ENCODE data around the gene PIK3R2. TPM values are rescaled to one million over a fixed set of nuclear protein-coding genes. Genes with fewer than 3 reads are reported as not detected.
A peak's percentile ranks its signal among the peaks of the same experiment; 100 is the strongest.

The PIK3R2 gene
- total RNA-seq, 2 donors from 2014 or later: 18.9 to 21.8 TPM

GRCh38 chr19:18122860-18123795 lies 29.8 kb upstream of the PIK3R2 start:
- Histone ChIP-seq H3K27ac (peak overlapping the region in 1 of 4 donors; percentile 33), H3K9me3 (no peaks in the 10 kb centered on the region), H3K4me1 (peaks cover 17% of the 10 kb centered on the region), H3K36me3 (replicated peaks in 1 of 2; ENCODE audit: insufficient read depth in 1 of 2, low read depth in 2 of 2) (peaks cover 0 to 24% of the 10 kb centered on the region in 2 donors), H3K4me3 (no peak overlapping the region), H3K27me3 (no peaks in the 10 kb centered on the region)
- DNase-seq (peak in 1 of 4 donors; percentile 18), ATAC-seq (no peak)
- 77 to 91% methylated on average over 20 to 27 of the region's 27 CpGs for WGBS, 2 donors
- TF ChIP-seq POLR2A (IDR thresholded peaks at IDR 0.05) (no peak), CTCF (IDR thresholded peaks at IDR 0.05) (no peak)
- intact Hi-C loops (cut with DNase I): no loop called here

- intact Hi-C loops (cut with DNase I): no loop called here
- H3K36me3 ChIP-seq (replicated peaks in 1 of 2; ENCODE audit: insufficient read depth in 1 of 2, low read depth in 2 of 2): peaks cover 0 to 30% of the 10 kb centered on the region in 2 donors
Observed at GRCh38 chr19:18123819-18124218, 29.1 kb upstream of the PIK3R2 start.

GRCh38 chr19:18126097-18126496 lies 26.9 kb upstream of the PIK3R2 start:
- Histone ChIP-seq H3K36me3 (replicated peaks in 1 of 2; ENCODE audit: insufficient read depth in 1 of 2, low read depth in 2 of 2) (peaks cover 0 to 38% of the 10 kb centered on the region in 2 donors), H3K27ac (no peak overlapping the region), H3K4me1 (no peaks in the 10 kb centered on the region), H3K27me3 (no peaks in the 10 kb centered on the region), H3K4me3 (no peak overlapping the region), H3K9me3 (no peaks in the 10 kb centered on the region)
- WGBS, 2 donors: 85 to 100% methylated on average over 1 to 2 of the region's 2 CpGs
- ATAC-seq (no peak), DNase-seq (no peak)
- TF ChIP-seq POLR2A (IDR thresholded peaks at IDR 0.05): no peak
- TF ChIP-seq CTCF (IDR thresholded peaks at IDR 0.05): no peak
- intact Hi-C loops (cut with DNase I): no loop called here

More at GRCh38 chr19:18123819-18124218, 29.1 kb upstream of the PIK3R2 start:
- Histone ChIP-seq H3K4me3 (no peak overlapping the region), H3K4me1 (peaks cover 10% of the 10 kb centered on the region), H3K9me3 (no peaks in the 10 kb centered on the region), H3K27ac (peak overlapping the region in 1 of 4 donors; percentile 33), H3K27me3 (no peaks in the 10 kb centered on the region)
- DNase-seq (no peak), ATAC-seq (no peak)
- WGBS, 2 donors: 86 to 94% methylated on average over 11 to 25 of the region's 26 CpGs
- no peak for TF ChIP-seq CTCF (IDR thresholded peaks at IDR 0.05)
- no peak for TF ChIP-seq POLR2A (IDR thresholded peaks at IDR 0.05)

- no peak for DNase-seq
- intact Hi-C loops (cut with DNase I): no loop called here
- peaks cover 0 to 49% of the 10 kb centered on the region in 2 donors for H3K36me3 ChIP-seq (replicated peaks in 1 of 2; ENCODE audit: insufficient read depth in 1 of 2, low read depth in 2 of 2)
- H3K4me1 ChIP-seq: no peaks in the 10 kb centered on the region
- no peak overlapping the region for H3K27ac ChIP-seq
- H3K4me3 ChIP-seq: no peak overlapping the region
- WGBS, 2 donors: 77 to 100% methylated on average over 1 to 3 of the region's 3 CpGs
- TF ChIP-seq CTCF (IDR thresholded peaks at IDR 0.05) (no peak), POLR2A (IDR thresholded peaks at IDR 0.05) (no peak)
- no peaks in the 10 kb centered on the region for H3K9me3 ChIP-seq
- ATAC-seq: no peak
- no peaks in the 10 kb centered on the region for H3K27me3 ChIP-seq
Observed at GRCh38 chr19:18128044-18128443, 24.9 kb upstream of the PIK3R2 start.

Data from body of pancreas (tissue), 4 donors.